ENCODE results near the gene IL17RC. TPM values are rescaled to one million over a fixed set of nuclear protein-coding genes. Genes with fewer than 3 reads are reported as not detected.

Gene IL17RC
- total and polyA plus RNA-seq, 2 of the 8 experiments (the other 6 are each of a cell fraction or from before 2014, with no cell fraction given) = 11.8 to 13.0 TPM

DNA sequence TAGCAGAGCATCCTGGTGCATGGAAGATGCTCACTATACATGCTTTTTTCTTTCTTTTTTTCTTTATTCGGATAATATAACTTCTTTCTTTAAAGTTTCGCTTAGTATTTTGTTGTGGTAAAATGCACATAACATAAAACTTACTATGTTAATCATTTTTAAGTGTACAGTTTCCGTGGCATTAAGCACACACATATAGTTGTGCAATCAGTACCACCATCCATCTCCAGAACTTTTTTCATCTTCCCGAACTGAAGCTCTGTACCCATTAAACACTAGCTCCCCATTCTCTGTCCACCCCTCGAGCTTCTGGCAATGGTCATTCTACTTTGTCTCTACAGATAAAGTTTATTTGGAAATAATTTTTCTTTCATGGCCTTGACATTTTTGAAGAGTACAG, 27.5 kb upstream of the IL17RC start:
- no peak overlapping the region for H3K18ac ChIP-seq (ENCODE audit: extremely low read depth, low read length)
- no peak overlapping the region for H3K4me3 ChIP-seq (ENCODE audit: extremely low read depth in 1 of 4, insufficient read depth in 2 of 4, low read depth in 3 of 4, low read length in 4 of 4)
- peaks cover 1 to 4% of the 10 kb centered on the region in 2 experiments for H4K20me1 ChIP-seq (replicated peaks in 1 of 2; ENCODE audit: control insufficient read depth in 1 of 2, insufficient read depth in 2 of 2, low read length in 2 of 2)
- no peak overlapping the region for H2BK12ac ChIP-seq (ENCODE audit: low read depth, low read length)
- H3K4ac ChIP-seq (replicated peaks; ENCODE audit: insufficient read length, low read depth, low read length) = no peak overlapping the region
- FAIRE-seq (no peak), DNase-seq (ENCODE audit: low read depth in 1 of 2, low spot score in 2 of 2) (no peak)
- no peak overlapping the region for H3K27ac ChIP-seq (ENCODE audit: low read depth, low read length)
- H3K14ac ChIP-seq (ENCODE audit: insufficient read length) = no peak overlapping the region
- peaks cover 8 to 16% (median 13%) of the 10 kb centered on the region in 4 experiments; a peak in 7 of 8 replicates for H3K36me3 ChIP-seq (ENCODE audit: control insufficient read depth in 2 of 4, insufficient read depth in 4 of 4, low read length in 3 of 4)
- H3K79me2 ChIP-seq (ENCODE audit: control insufficient read depth in 1 of 2, insufficient read depth in 2 of 2, low read length in 2 of 2) = peaks cover 0 to 19% of the 10 kb centered on the region in 2 experiments; a peak in 2 of 4 replicates
- H3K9me3 ChIP-seq (ENCODE audit: insufficient read depth in 2 of 2, low read depth in 1 of 2, low read length in 1 of 2) = no peaks in the 10 kb centered on the region
- ChIA-PET POLR2A (ENCODE audit: partially characterized antibody) (interaction anchor here (1.0 to 1.8 kb wide), 5 partner anchors 13 to 80 kb away, joined by 3 to 6 read pairs (median 4); partner anchors contain the start of gene IL17RE), CTCF (ENCODE audit: partially characterized antibody) (interaction anchor here (0.9 to 2.1 kb wide), 3 partner anchors 13 to 57 kb away, joined by 3 to 10 read pairs (median 3); no protein-coding TSS in a partner anchor)
- no peak overlapping the region for H4K91ac ChIP-seq (replicated peaks; ENCODE audit: insufficient read length, low read length)
- H3K4me1 ChIP-seq (replicated peaks in 1 of 4; ENCODE audit: control insufficient read depth in 3 of 4, insufficient read depth in 4 of 4, low read length in 3 of 4) = peaks cover 0 to 2% (median 0%) of the 10 kb centered on the region in 4 experiments; a peak in 1 of 7 replicates
- 0 out of 2 replicates have a peak, but pooled peaks cover 2% of the 10 kb centered on the region for H3K23me2 ChIP-seq (ENCODE audit: low read depth, low read length)
- no peak overlapping the region for H4K8ac ChIP-seq (ENCODE audit: extremely low read depth, insufficient read depth, low read length)
- no peak overlapping the region for H2BK15ac ChIP-seq (ENCODE audit: low read length)
- H3K79me1 ChIP-seq (ENCODE audit: low read depth, low read length) = no peaks in the 10 kb centered on the region
- H3K27me3 ChIP-seq (replicated peaks in 1 of 4; ENCODE audit: control insufficient read depth in 3 of 4, extremely low read depth in 1 of 4, insufficient read depth in 3 of 4, low read length in 3 of 4) = no peaks in the 10 kb centered on the region
- no peak overlapping the region for H3K56ac ChIP-seq (replicated peaks; ENCODE audit: insufficient read length, low read depth, low read length)
- H2AFZ ChIP-seq (ENCODE audit: low read length) = no peak overlapping the region
- H2AK5ac ChIP-seq (ENCODE audit: low read depth, low read length) = no peak overlapping the region
- H2BK120ac ChIP-seq (replicated peaks; ENCODE audit: low read depth, low read length) = no peak overlapping the region
- no peak overlapping the region for H2BK5ac ChIP-seq (ENCODE audit: low read depth, low read length)
- no peak overlapping the region for H3K23ac ChIP-seq (ENCODE audit: insufficient read length)
- peak overlapping the region in 1 of 2 experiments; percentile 49; a peak in 1 of 4 replicates for H3K4me2 ChIP-seq (ENCODE audit: insufficient read depth in 1 of 2, low read depth in 2 of 2, low read length in 2 of 2)
- no peak for TF ChIP-seq EGR1 (IDR thresholded peaks at IDR 0.05; ENCODE audit: borderline replicate concordance, low read depth, low read length)
- TF ChIP-seq, protein P1, sequence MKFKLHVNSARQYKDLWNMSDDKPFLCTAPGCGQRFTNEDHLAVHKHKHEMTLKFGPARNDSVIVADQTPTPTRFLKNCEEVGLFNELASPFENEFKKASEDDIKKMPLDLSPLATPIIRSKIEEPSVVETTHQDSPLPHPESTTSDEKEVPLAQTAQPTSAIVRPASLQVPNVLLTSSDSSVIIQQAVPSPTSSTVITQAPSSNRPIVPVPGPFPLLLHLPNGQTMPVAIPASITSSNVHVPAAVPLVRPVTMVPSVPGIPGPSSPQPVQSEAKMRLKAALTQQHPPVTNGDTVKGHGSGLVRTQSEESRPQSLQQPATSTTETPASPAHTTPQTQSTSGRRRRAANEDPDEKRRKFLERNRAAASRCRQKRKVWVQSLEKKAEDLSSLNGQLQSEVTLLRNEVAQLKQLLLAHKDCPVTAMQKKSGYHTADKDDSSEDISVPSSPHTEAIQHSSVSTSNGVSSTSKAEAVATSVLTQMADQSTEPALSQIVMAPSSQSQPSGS (IDR thresholded peaks at IDR 0.05; ENCODE audit: low read length) = no peak
- no peak for TF ChIP-seq KDM5A (IDR thresholded peaks at IDR 0.05; ENCODE audit: low read length)
- TF ChIP-seq, protein P2, sequence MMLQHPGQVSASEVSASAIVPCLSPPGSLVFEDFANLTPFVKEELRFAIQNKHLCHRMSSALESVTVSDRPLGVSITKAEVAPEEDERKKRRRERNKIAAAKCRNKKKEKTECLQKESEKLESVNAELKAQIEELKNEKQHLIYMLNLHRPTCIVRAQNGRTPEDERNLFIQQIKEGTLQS (IDR thresholded peaks at IDR 0.05; ENCODE audit: insufficient read depth, low read depth, low read length) = no peak
- TF ChIP-seq NRF1 (IDR thresholded peaks at IDR 0.05; ENCODE audit: low read depth, low read length) = no peak
- no peak for TF ChIP-seq EZH2 (IDR thresholded peaks at IDR 0.05; ENCODE audit: low read depth, low read length, severe bottlenecking)
- WGBS, 2 experiments (ENCODE audit: extremely low coverage in 1 of 2, insufficient coverage in 1 of 2, insufficient read length in 1 of 2, insufficient replicate concordance in 2 of 2, low coverage in 1 of 2, low lambda C conversion rate in 2 of 2, missing lambda C conversion rate in 1 of 2) = 77% methylated on average over 5 of the region's 5 CpGs; no CpG with 5 or more reads in 1 of the 2 experiments
- H4K5ac ChIP-seq (ENCODE audit: insufficient read length, low read depth, low read length) = no peak overlapping the region
- H2BK20ac ChIP-seq (ENCODE audit: low read length) = no peak overlapping the region
- H3K9ac ChIP-seq (replicated peaks in 1 of 4; ENCODE audit: extremely low read depth in 1 of 4, low read depth in 3 of 4, low read length in 3 of 4) = no peak overlapping the region
